Uterus (tissue), 4 donors: ENCODE measurements around the gene GMDS. TPM values are rescaled to one million over a fixed set of nuclear protein-coding genes. Genes with fewer than 3 reads are reported as not detected.

ENCODE experiments used
- DNase-seq, 2 donors: peaks; one replicate each; pipeline ENCODE4 v3.0.0-alpha.2; 2019 to 2020
- H3K27ac ChIP-seq, 2 donors: fragments of 200-600 bp; sonication (generic); 1 replicate in 1 of 2; 2 replicates in 1 of 2; pipeline ENCODE4 v1.5.1; 2016 to 2018
- H3K27me3 ChIP-seq, 2 donors: fragments of 200-600 bp; sonication (generic); one replicate each; pipeline ENCODE4 v1.5.1; 2018 to 2019; ENCODE audit warnings: control low read depth in 1 of 2
- H3K36me3 ChIP-seq, 2 donors: fragments of 200-600 bp; sonication (generic); one replicate each; pipeline ENCODE4 v1.5.1; 2019; ENCODE audit warnings: control low read depth in 1 of 2
- H3K4me1 ChIP-seq, 2 donors: fragments of 200-600 bp; sonication (generic); one replicate each; pipeline ENCODE4 v1.5.1; 2018 to 2019; ENCODE audit warnings: control low read depth in 1 of 2
- H3K4me3 ChIP-seq, 2 donors: fragments of 200-600 bp; sonication (generic); 1 replicate in 1 of 2; 2 replicates in 1 of 2; pipeline ENCODE4 v1.5.1; 2018 to 2019; ENCODE audit warnings: mild to moderate bottlenecking in 1 of 2
- H3K9me3 ChIP-seq, 2 donors: fragments of 200-600 bp; sonication (generic); one replicate each; pipeline ENCODE4 v1.5.1; 2019; ENCODE audit warnings: control low read depth in 1 of 2
- CTCF ChIP-seq, 4 experiments: fragments of 200-600 bp in 2 of 4; fragments of 450-650 bp in 2 of 4; sonication (generic) in 2 of 4; IDR thresholded peaks; one replicate each; pipeline ENCODE4 v1.5.1; 2016 to 2019; ENCODE audit warnings: antibody characterized with exemption in 4 of 4, mild to moderate bottlenecking in 2 of 4, moderate library complexity in 1 of 4
- POLR2A ChIP-seq, 2 donors: fragments of 450-650 bp; IDR thresholded peaks; one replicate each; pipeline ENCODE4 v1.6.1; 2016; ENCODE audit warnings: antibody characterized with exemption in 2 of 2, mild to moderate bottlenecking in 1 of 2, moderate library complexity in 1 of 2
- intact Hi-C: fragments of 100-400 bp; cut with DNase I; formaldehyde crosslinking; loops from one replicate; pipeline ENCODE4 v1.15.1; 2023; ENCODE audit warnings: low total_unique reads
- total RNA-seq, 4 donors: library from RNA; depleted of rRNA in 3 of 4; stranded (reverse); fragments of >200 nt in 3 of 4; gene quantifications; one replicate each; pipeline versions ENCODE4 v1.1.0 to v1.2.4, GENCODE V29; 2014 to 2023
- donor health status: DM: yes; HTN: yes; CAD: no.

Gene GMDS
- total RNA-seq, 4 donors from 2014 or later = 5.3 to 17.4 (median 12.9) TPM

GRCh38 chr6:1930356-1930755 lies 315.0 kb downstream of the GMDS start:
- Histone ChIP-seq H3K27ac (no peak overlapping the region), H3K27me3 (no peaks in the 10 kb centered on the region), H3K4me1 (no peaks in the 10 kb centered on the region), H3K9me3 (no peaks in the 10 kb centered on the region), H3K36me3 (no peaks in the 10 kb centered on the region), H3K4me3 (no peak overlapping the region)
- no peak for TF ChIP-seq POLR2A (IDR thresholded peaks at IDR 0.05)
- TF ChIP-seq CTCF (IDR thresholded peaks at IDR 0.05) = no peak
- intact Hi-C loops = no loop called here
- DNase-seq = no peak

- no peak overlapping the region for H3K4me3 ChIP-seq
These were observed 315.5 kb downstream of the GMDS start for GRCh38 chr6:1929931-1930330.

GRCh38 chr6:1925743-1926430 lies 319.5 kb downstream of the GMDS start:
- intact Hi-C loops = no loop called here
- H3K27ac ChIP-seq = no peak overlapping the region
- no peaks in the 10 kb centered on the region for H3K27me3 ChIP-seq
- DNase-seq = no peak
- no peak overlapping the region for H3K4me3 ChIP-seq
- no peaks in the 10 kb centered on the region for H3K36me3 ChIP-seq
- no peaks in the 10 kb centered on the region for H3K9me3 ChIP-seq
- TF ChIP-seq CTCF (IDR thresholded peaks at IDR 0.05) = no peak
- no peak for TF ChIP-seq POLR2A (IDR thresholded peaks at IDR 0.05)
- H3K4me1 ChIP-seq = no peaks in the 10 kb centered on the region

More at GRCh38 chr6:1929931-1930330, 315.5 kb downstream of the GMDS start:
- Histone ChIP-seq H3K27ac (no peak overlapping the region), H3K9me3 (no peaks in the 10 kb centered on the region), H3K27me3 (no peaks in the 10 kb centered on the region), H3K4me1 (no peaks in the 10 kb centered on the region), H3K36me3 (no peaks in the 10 kb centered on the region)
- DNase-seq = no peak
- intact Hi-C loops = no loop called here
- TF ChIP-seq CTCF (IDR thresholded peaks at IDR 0.05) = no peak
- no peak for TF ChIP-seq POLR2A (IDR thresholded peaks at IDR 0.05)

GRCh38 chr6:1923449-1923848 lies 322.0 kb downstream of the GMDS start:
- Histone ChIP-seq H3K9me3 (no peaks in the 10 kb centered on the region), H3K27ac (no peak overlapping the region), H3K36me3 (no peaks in the 10 kb centered on the region), H3K4me1 (no peaks in the 10 kb centered on the region), H3K4me3 (no peak overlapping the region), H3K27me3 (no peaks in the 10 kb centered on the region)
- intact Hi-C loops = no loop called here
- TF ChIP-seq CTCF (IDR thresholded peaks at IDR 0.05) = no peak
- TF ChIP-seq POLR2A (IDR thresholded peaks at IDR 0.05) = no peak
- no peak for DNase-seq

- intact Hi-C loops = no loop called here
- no peaks in the 10 kb centered on the region for H3K9me3 ChIP-seq
- H3K36me3 ChIP-seq = no peaks in the 10 kb centered on the region
- no peak overlapping the region for H3K27ac ChIP-seq
- no peaks in the 10 kb centered on the region for H3K4me1 ChIP-seq
- no peaks in the 10 kb centered on the region for H3K27me3 ChIP-seq
- no peak for DNase-seq
- no peak for TF ChIP-seq POLR2A (IDR thresholded peaks at IDR 0.05)
- no peak for TF ChIP-seq CTCF (IDR thresholded peaks at IDR 0.05)
- no peak overlapping the region for H3K4me3 ChIP-seq
These were observed 327.6 kb downstream of the GMDS start for GRCh38 chr6:1917626-1918371.
